NCI-H774 (cell line): ENCODE data around the gene DCST1.

ENCODE experiments used
- DNase-seq: peaks from one replicate; lab custom pipeline; 2025; lab: John Stamatoyannopoulos, UW

Gene DCST1

DNA sequence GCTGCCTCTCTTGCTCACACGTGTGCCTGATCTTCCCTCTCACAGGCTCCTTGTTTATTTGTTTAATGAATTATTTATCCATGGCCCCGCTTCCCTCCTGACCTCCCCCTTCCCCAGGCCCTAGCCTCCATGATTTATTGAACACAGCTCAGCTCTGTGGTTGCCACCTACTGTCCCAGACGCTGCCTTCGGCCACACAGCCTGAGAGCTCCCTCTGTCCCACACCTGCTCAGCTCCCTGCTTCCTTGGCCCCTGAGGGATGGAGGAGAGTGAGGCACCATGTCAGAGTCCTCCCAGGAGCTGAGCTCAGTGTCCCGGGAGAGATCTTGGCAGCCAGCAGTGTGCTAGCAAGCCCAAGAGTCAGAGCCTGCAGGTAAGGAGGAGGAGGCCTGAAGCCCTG lies 41.9 kb downstream of the DCST1 start:
- no peak for DNase-seq

DNA sequence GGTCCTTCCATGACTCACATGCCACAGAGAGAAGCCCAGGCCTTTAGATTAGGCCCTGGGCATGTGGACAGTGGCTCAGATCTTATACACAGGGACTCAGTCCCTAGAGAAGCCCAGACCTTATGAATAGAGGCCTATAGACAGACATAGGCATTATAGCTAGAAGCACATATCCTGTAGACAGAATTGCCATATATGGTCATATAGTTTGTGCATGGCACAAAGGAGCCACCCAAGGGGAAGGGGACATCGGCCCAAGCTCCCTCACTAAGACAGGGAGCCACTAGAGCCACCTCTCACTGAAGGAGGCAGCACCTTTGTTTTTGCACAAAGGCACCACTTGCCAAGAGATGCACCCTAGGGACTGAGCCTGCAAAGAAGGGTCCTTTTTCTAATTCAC lies 42.7 kb downstream of the DCST1 start:
- DNase-seq, result no peak

DNA sequence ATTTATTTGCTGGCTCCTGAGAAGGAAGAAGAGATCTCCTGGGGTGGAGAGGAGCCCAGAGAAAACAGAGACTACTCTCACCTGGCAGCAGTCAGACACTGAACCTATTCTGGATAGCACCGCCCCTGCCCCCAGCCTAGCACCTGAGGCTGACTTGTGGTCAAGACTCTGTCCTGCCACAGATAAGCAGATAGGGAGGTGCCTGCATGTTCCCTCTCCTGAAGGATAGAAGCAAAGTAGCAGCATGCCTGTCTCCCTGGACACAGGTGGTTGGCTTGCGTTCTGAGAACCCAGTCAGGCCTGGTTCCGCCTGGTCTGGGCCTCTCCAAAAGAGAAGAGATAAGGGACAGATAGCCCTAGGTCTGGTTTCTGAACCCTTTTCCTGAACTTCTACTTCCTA lies 43.7 kb downstream of the DCST1 start:
- DNase-seq, result no peak

GRCh38 chr1:155077758-155078445 lies 44.3 kb downstream of the DCST1 start:
- DNase-seq, result no peak

DNA sequence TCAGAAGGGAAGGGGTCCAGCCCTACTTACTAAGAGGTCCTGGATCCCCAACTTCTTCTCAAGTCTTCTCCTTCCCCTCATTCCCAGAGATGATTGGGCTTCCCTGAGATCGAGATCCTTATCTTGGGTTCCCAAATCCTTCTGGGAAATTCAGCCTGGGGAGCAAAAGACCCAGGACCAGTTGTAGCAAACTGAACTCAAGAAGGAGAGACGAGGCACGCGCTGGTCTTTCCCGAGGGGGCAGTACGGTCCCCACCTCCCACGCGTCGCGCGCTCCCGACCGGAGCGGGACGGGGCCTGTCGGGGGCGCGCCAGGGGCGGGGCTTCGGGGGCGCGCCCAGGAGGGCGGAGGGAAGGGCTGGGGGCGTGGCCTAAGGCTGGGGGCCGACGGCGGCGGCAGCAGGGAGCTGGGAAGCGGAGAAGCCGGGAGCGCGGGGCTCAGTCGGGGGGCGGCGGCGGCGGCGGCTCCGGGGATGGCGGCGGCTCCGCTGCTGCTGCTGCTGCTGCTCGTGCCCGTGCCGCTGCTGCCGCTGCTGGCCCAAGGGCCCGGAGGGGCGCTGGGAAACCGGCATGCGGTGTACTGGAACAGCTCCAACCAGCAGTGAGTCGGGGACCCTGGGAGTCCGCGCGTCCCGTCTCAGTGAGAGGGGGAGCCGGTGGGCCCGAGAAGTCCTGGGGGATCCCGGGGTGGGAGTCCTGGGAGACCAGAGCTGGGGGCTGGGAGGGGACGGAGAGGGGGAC lies 45.0 kb downstream of the DCST1 start, which contains the start of gene EFNA3:
Gene EFNA3, plus strand, starts transcription at position 369 of the 741 bp plus-strand sequence. Its CDS starts 105 bp downstream, at position 474.
- peak; percentile 63 for DNase-seq

DNA sequence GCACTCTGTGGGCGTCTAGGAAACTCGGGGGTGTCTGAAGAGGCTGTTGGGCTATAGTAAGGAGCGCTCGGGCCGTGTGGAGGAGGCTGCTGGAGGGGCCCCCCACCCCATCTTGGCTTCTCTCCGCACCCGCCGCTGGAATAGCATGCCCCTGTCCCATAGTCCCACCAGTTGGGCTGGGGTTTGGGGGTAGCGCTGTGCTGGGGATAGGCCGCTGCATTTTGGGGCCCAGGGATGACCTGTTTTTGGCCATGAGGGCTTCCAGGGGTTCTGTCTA lies 45.5 kb downstream of the DCST1 start:
- DNase-seq, result no peak

DNA sequence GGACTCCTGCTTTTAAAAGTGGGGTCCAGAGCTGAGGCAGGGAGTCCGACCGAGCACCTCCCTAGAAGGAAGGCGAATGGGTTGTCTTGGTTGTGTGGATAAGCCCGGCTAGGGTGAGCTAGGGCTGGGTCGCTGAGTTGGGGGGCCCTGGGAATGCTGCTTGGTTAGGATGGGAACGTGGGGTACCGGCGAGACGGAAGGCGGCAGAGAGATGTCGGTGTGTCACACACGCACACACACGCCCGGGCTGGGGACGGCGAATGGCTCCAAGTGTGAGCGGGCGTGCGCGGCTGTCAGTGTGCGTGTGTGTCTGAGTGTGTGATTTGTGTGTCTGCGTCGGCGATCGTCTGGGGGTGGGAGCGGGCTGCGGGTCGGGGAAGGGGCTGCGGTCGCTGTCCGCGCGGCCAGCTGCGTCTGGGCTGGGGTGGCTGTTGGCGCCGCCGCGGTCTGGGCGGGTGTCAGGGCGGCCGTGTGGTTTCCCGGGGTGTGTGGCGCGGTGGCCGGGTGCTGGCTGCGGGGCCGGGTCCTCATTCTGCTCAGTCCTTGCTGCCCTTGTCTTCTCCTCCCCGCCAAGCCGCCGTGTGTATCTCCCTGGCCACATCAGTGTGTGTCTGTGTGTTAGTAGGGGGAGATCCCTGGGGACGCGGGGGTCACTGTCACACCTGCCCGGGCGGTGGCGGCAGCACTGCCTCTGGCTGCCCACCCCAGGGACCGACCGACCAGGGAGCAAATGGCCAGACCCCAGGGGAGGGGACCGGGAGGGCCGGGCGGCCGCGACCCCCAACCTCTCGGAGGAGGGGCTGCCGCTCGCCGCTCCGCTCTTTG lies 46.1 kb downstream of the DCST1 start:
- no peak for DNase-seq

- no peak for DNase-seq
Measured at GRCh38 chr1:155080312-155081228, 46.9 kb downstream of the DCST1 start.

- no peak for DNase-seq
Measured at GRCh38 chr1:155081472-155082300, 48.1 kb downstream of the DCST1 start.

DNA sequence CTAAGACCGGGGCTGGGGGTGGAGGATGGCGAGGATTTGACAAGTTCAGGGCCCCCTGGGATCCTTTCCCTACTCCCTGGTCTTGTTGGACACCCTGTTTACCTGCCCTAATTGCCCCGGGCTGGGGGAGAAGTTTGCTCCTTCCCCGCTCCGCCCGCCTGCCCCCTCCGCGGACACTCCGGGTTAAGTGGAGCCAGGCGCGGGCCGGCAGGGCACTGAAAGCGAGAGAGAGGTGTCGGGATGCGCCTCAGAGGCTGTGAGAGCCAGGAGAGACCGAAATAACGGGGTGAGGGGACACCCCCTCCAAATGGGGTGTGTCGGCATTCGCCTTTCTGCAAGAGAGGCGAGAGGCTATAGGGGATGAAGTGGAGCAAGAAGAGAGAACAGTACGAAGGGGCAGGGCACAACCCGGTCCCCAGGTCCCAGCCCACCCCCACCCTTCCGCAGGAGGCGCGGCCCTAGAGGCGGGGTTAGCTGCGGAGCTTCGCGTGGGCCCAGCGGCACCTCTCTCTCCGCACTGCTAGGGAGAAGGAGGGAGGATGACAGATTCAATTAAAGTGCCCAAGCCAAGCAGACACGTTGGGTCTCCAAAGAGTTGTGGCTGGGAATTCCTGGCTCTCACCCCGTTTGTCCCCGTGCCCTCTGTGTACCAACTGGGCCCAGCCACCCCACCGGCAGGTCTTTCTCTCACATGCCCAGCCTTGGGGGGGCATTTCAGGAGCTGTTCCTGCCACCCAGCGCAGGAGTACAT lies 48.9 kb downstream of the DCST1 start:
- no peak for DNase-seq

- DNase-seq, result no peak
Measured at GRCh38 chr1:155083052-155083541, 49.5 kb downstream of the DCST1 start.

GRCh38 chr1:155083865-155084721 lies 50.5 kb downstream of the DCST1 start:
- DNase-seq, result no peak

- peak; percentile 91 for DNase-seq
Measured at GRCh38 chr1:155084722-155085503, 51.3 kb downstream of the DCST1 start.

- no peak for DNase-seq
Measured at GRCh38 chr1:155085504-155086127, 52.0 kb downstream of the DCST1 start.

- DNase-seq, result peak; percentile 31
Measured at GRCh38 chr1:155086128-155086741, 52.6 kb downstream of the DCST1 start.

- DNase-seq, result no peak
Measured at GRCh38 chr1:155086856-155087535, 53.4 kb downstream of the DCST1 start.
